Muscle layer of colon (tissue), 2 donors: Measurements from ENCODE around the gene DENND1A.

Experiments used
- H3K27ac ChIP-seq: one replicate; pipeline ENCODE4 v1.7.0; 2013; ENCODE audit warnings: low read depth, mild to moderate bottlenecking, low read length, moderate library complexity
- H3K27me3 ChIP-seq, 2 donors: one replicate each; pipeline ENCODE4 v1.7.0; 2013; ENCODE audit warnings: low read length in 2 of 2, mild to moderate bottlenecking in 2 of 2; ENCODE audit not compliant: insufficient read depth in 2 of 2, control insufficient read depth in 1 of 2
- H3K36me3 ChIP-seq: one replicate; pipeline ENCODE4 v1.7.0; 2013; ENCODE audit warnings: mild to moderate bottlenecking, low read length; ENCODE audit not compliant: insufficient read depth
- H3K4me1 ChIP-seq: one replicate; pipeline ENCODE4 v1.7.0; 2013; ENCODE audit warnings: mild to moderate bottlenecking, low read length; ENCODE audit not compliant: insufficient read depth
- H3K4me3 ChIP-seq, 2 donors: one replicate each; pipeline ENCODE4 v1.7.0; 2013; ENCODE audit warnings: low read length in 2 of 2, low read depth in 1 of 2, mild to moderate bottlenecking in 1 of 2, moderate library complexity in 1 of 2
- H3K9ac ChIP-seq: one replicate; pipeline ENCODE4 v1.7.0; 2013; ENCODE audit warnings: low read length
- H3K9me3 ChIP-seq: one replicate; pipeline ENCODE4 v1.7.0; 2013; ENCODE audit warnings: mild to moderate bottlenecking, low read length
- donor health status: abdominal sarcoma.
- donor health status: Adenocarcinoma of cecum.

Gene DENND1A

DNA sequence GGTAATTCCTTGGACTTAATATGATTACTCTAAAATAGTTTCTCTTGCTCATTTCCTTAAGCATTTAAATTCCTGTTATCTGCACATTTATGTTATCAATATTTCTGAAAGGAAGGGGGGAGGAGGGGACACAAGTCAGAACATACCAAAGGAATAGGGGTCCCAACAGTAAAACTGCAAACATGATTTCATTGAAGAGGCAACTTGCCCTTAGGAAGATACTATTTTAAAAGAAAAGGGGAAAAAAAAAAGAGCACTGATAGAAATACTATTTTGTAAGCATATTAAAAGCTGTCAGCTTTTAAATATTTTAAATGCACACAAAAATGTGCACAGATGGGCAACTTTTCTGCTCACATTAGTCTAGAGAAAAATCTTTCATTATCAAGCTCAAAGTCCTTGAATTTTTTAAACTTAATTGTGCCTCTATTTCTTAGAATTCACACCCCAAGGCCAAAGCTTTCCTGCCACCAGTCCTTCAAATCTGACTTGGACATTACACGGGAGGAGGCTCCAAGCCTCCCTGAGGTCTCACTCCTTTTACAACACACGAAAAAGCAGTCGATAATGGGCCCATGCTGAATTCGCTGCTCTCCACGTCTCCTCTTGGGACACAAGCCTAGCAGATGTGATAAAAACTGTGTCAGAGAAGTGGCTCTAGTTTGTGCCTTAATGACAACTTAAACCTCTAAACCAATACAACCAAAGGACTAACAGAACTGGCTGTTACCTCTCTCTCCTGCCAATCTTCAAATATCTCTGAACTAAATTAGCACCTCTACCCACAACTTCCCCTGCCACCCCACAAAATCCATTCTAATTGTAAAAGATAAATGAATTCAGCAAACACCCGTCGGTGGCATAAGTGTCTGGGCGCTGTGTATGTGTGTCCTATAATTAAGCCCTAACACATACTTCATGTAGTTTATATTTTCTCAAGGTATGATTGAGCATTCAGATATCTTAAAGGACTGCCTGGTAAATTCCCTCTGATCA, 154.3 kb downstream of the DENND1A start:
- Histone ChIP-seq H3K9ac (no peak overlapping the region), H3K27ac (no peak overlapping the region), H3K4me3 (no peak overlapping the region), H3K4me1 (no peaks in the 10 kb centered on the region), H3K36me3 (no peaks in the 10 kb centered on the region), H3K9me3 (no peaks in the 10 kb centered on the region), H3K27me3 (no peaks in the 10 kb centered on the region)

DNA sequence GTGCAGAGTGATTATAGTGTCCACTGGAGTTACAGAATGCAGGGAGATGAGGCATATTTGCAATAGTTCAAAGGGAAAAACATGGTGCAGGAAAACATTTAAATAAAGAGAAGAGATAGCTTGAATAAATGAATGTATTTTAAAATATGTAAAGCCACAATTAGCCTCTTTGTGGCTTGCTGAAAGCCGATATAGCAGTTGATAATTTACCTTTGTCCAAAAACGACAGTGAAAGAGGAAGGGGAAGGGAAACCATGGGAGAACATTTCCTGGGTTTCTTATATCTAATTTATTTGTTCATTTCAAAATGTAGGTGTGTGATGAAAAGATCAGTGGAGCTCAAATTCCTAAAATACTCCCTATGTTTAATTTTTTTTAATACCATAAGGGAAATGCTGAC, 156.1 kb downstream of the DENND1A start:
- Histone ChIP-seq H3K27me3 (no peaks in the 10 kb centered on the region), H3K9me3 (no peaks in the 10 kb centered on the region), H3K9ac (no peak overlapping the region), H3K4me1 (no peaks in the 10 kb centered on the region), H3K27ac (no peak overlapping the region), H3K4me3 (no peak overlapping the region), H3K36me3 (no peaks in the 10 kb centered on the region)

DNA sequence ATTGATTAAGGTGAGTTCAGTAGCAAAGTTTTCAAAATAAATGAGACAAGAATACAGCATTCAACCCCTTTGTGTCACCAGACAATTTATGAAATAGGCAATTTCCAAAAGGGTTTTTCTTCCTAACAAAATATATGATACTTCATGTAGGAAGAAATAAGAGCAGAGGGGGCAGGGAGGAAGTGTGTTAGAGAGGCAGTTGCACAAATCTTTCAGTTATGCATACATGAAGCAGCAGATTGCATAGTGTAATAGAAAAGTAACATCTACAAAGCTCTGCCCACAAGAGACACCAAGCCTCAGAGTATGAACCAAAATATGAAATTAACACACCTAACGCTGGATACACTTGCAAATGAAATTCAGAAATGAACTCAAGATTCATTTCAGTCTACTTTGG, 157.0 kb downstream of the DENND1A start:
- no peak overlapping the region for H3K27ac ChIP-seq
- no peaks in the 10 kb centered on the region for H3K9me3 ChIP-seq
- H3K4me1 ChIP-seq: no peaks in the 10 kb centered on the region
- no peak overlapping the region for H3K9ac ChIP-seq
- H3K36me3 ChIP-seq: no peaks in the 10 kb centered on the region
- H3K27me3 ChIP-seq: no peaks in the 10 kb centered on the region
- no peak overlapping the region for H3K4me3 ChIP-seq

DNA sequence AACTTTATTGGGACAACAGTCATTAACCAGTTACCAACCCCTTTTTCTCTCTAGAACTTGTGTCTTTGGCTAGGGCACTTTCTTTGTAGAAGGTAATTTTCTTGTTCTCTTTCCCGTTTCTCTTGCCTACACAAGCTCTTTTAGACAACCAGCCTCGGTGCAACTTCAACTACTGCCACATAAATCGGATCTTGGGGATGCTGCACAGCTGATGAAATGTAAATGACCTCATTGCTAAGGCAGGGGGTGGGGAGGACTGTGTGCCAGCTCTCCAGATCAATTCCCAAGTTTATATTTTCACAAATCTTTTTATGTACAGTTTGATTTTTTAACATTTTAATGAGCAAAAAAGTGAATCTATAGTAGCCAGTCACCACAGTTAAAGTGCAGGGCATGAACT, 157.6 kb downstream of the DENND1A start:
- no peak overlapping the region for H3K9ac ChIP-seq
- no peaks in the 10 kb centered on the region for H3K27me3 ChIP-seq
- no peak overlapping the region for H3K27ac ChIP-seq
- H3K9me3 ChIP-seq: no peaks in the 10 kb centered on the region
- no peaks in the 10 kb centered on the region for H3K36me3 ChIP-seq
- no peak overlapping the region for H3K4me3 ChIP-seq
- H3K4me1 ChIP-seq: no peaks in the 10 kb centered on the region

DNA sequence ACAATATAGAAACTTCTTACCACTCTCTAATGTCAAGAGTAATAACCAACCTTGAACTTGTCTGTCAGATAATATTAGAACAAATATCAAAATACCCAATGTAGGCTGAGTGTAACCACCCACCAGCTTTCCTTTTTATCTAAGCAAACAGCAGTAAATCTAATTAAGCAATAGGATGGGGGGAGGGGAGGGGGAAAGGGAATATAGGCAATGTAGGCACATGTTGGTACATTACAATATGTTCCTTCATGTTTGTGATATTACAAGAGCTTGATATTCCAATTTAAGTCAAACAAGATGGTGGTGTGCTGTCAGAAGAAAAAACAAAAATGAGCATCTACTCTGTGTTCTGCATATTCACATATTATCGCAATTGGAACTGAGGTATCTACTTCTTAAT, 158.2 kb downstream of the DENND1A start:
- Histone ChIP-seq H3K36me3 (no peaks in the 10 kb centered on the region), H3K9ac (no peak overlapping the region), H3K4me1 (no peaks in the 10 kb centered on the region), H3K27me3 (no peaks in the 10 kb centered on the region), H3K27ac (no peak overlapping the region), H3K9me3 (no peaks in the 10 kb centered on the region), H3K4me3 (no peak overlapping the region)

DNA sequence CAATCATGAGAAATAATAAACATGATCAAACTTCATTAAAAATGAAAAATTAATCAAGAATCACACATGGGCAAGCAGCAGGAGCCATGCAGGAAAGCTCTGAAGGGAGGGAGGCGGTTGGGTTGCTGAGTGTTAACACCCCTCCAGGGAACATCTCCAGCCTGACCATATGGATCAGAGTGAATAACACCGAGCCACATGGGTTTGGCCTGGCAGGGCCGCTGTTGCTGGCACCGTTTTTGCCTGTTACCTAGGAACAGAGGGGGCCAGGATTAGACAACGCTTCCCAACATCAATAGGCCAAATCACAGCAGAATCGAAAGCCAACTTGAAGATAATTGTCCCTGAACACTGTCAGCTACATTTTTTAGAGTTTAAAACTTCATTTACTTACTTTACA, 160.2 kb downstream of the DENND1A start:
- H3K9ac ChIP-seq: no peak overlapping the region
- H3K4me3 ChIP-seq: no peak overlapping the region
- H3K27me3 ChIP-seq: no peaks in the 10 kb centered on the region
- H3K4me1 ChIP-seq: no peaks in the 10 kb centered on the region
- H3K36me3 ChIP-seq: no peaks in the 10 kb centered on the region
- no peak overlapping the region for H3K27ac ChIP-seq
- no peaks in the 10 kb centered on the region for H3K9me3 ChIP-seq

DNA sequence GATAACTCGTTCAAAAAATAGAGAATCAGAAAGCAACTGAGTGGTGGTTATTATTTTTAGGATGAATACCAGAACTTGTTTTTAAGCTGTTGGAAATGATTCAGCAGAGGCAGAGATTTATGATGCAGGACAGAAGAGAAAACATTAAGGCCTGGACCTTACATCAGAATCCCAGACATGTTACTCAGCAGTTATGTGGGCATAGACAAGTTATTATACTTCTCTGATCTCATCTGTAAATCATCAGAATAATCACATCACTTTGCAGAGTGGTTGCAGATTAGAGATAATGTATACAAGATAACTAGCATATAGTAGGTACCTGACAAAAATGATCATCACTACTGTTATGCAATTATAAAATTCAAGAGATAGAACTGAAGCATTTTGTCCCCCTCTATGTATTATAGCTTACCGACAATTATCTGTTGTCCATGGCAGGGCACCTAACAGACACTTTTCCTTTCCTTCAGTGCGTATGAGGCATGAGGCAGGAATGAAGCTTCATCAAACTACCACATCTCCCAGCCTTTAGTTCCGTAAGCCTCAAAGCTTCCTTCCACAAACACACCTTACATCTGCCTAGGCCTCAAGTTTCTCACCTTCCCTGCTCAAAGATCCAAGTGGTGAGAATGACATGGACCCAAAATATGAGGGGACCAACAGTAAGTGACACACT, 165.9 kb downstream of the DENND1A start:
- Histone ChIP-seq H3K36me3 (no peaks in the 10 kb centered on the region), H3K9ac (no peak overlapping the region), H3K27ac (no peak overlapping the region), H3K27me3 (no peaks in the 10 kb centered on the region), H3K4me3 (no peak overlapping the region), H3K4me1 (peaks cover 28% of the 10 kb centered on the region), H3K9me3 (no peaks in the 10 kb centered on the region)

DNA sequence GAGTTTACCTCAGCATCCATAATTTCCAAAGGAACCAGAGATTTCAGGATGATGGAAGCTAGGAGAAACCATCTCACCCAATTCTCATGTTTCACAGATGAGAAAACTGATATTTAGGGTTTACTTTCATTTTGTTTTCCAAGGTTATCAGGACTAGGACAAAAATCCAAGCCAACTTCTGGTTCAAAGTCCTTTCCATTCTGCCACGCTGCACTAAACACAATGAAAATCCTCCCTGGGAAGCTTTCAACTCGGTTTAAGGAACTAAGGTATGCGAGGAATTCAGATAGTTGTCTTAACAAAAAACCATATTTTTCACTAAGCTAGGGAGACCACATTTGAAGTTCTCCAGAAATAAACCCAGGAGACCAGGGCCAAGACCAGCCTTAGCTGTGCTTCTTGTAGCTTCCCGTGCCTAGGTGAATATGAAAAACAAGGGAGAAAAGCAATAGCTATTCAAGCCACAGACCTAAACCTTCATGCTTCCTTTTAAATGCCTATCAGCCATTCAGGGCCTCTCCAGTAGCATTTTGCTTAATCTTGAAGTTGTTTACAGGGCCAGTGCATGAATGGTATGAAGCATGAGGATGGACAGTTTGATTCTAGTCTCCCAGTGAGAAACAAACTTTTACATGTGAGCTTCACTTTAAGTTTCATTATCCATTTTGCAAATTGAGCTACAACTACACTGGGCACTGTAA, 167.9 kb downstream of the DENND1A start:
- no peaks in the 10 kb centered on the region for H3K36me3 ChIP-seq
- H3K27ac ChIP-seq: no peak overlapping the region
- H3K4me1 ChIP-seq: peaks cover 38% of the 10 kb centered on the region
- no peaks in the 10 kb centered on the region for H3K27me3 ChIP-seq
- H3K9me3 ChIP-seq: no peaks in the 10 kb centered on the region
- H3K9ac ChIP-seq: no peak overlapping the region
- no peak overlapping the region for H3K4me3 ChIP-seq

DNA sequence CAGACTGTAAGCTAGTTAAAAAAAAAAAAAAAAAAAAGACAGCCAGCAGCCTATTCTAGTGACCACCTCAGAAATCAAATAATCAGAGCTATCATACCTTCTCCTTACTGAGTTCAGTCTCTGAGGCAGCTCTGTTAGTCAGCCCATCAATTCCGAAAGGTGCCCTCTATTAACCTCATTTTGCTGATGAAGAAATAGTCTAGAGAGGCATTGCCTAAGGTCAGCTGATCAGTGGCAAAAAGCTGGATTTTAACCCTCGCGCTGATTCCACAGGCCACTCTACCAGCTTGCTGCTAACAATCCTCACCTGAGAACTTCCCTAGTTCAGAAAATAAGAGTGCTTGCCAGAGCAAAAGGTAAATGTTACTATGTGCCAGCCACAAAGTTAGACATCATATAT, 172.0 kb downstream of the DENND1A start:
- H3K4me1 ChIP-seq: peaks cover 36% of the 10 kb centered on the region
- H3K9ac ChIP-seq: no peak overlapping the region
- no peak overlapping the region for H3K27ac ChIP-seq
- no peaks in the 10 kb centered on the region for H3K36me3 ChIP-seq
- H3K4me3 ChIP-seq: no peak overlapping the region
- H3K27me3 ChIP-seq: no peaks in the 10 kb centered on the region
- no peaks in the 10 kb centered on the region for H3K9me3 ChIP-seq

DNA sequence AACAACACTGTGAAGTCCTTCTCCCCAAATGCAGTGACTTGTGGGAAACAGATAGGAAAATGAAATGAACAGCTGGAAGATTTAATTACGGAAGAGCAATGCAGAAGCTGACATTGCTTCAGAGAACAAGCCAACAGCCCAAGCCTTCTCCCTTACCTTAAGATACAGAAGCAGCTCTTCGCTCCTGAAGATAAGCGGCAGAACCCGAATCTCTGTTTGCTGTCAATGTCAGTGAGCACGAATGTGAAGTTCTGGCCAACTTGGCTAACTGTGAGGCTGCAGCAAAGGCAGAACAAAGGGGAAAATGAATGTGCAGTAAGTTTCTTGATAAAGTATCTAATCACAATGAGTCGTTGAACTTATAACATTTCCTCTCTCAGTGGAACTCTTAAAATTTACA, 172.4 kb downstream of the DENND1A start:
- Histone ChIP-seq H3K9ac (no peak overlapping the region), H3K36me3 (no peaks in the 10 kb centered on the region), H3K4me3 (no peak overlapping the region), H3K27me3 (no peaks in the 10 kb centered on the region), H3K4me1 (peaks cover 32% of the 10 kb centered on the region), H3K27ac (no peak overlapping the region), H3K9me3 (no peaks in the 10 kb centered on the region)

DNA sequence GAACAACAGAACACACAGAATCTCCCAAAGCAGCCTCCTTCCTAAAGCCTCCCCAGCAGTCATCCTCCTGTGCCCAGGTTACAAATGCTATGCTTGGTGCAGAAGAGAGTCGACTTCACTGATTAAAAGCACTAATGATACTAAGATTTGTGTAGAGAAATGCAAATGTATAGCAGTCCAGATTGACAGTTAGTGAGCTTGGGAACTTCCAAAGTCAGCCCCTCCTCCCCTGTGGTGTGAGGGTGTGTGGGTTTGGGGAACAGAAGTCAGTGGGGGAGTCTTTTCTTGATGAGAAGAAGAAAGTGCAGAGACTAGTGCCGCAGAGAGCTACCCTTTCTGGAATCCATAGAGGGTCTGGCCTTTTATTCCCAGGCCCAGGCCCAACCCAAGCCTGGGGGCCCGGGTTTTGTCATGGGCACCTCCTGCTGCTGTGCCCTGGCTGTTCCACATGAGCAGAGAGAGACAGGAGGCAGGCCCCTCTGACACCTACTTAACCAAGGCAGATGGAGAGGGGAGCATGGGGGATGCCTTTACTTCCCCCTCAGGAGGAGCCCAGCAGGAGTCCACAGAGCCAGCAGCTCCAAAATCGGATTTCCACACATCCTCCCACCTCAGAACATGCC, 173.3 kb downstream of the DENND1A start:
- no peak overlapping the region for H3K9ac ChIP-seq
- no peaks in the 10 kb centered on the region for H3K9me3 ChIP-seq
- no peak overlapping the region for H3K4me3 ChIP-seq
- H3K36me3 ChIP-seq: no peaks in the 10 kb centered on the region
- peaks cover 23% of the 10 kb centered on the region for H3K4me1 ChIP-seq
- H3K27ac ChIP-seq: no peak overlapping the region
- no peaks in the 10 kb centered on the region for H3K27me3 ChIP-seq
